K562 (cell line): ENCODE data around the gene CLCN5. TPM values are rescaled to one million over a fixed set of nuclear protein-coding genes. Genes with fewer than 3 reads are reported as not detected.

ENCODE experiments used
- ATAC-seq: fragments of 200-7000 bp; cut with Tn5 transposase; 3 replicates; pipeline ENCODE4 v1.9.1; 2020; ENCODE audit warnings: moderate library complexity
- BruUV-seq: library from RNA; stranded (reverse); fragments of 400-500 nt; replicated peaks from 2 replicates; lab custom pipeline; 2021; lab: Mats Ljungman, UMichigan
- CTCF ChIA-PET: fragments of 300-600 bp; formaldehyde crosslinking; extraction: SDS; loops from one replicate; lab custom pipeline; 2021; ENCODE audit warnings: low intra/inter-chr PET ratio; lab: Yijun Ruan, JAX
- POLR2A ChIA-PET: fragments of 300-600, 350-650 bp; sonication (Branson Sonifier 250); formaldehyde crosslinking; extraction: SDS; loops from one replicate; lab custom pipeline; 2021; ENCODE audit warnings: antibody characterized with exemption, inconsistent platforms; lab: Yijun Ruan, JAX
- DNase-seq, 4 experiments: peaks; one replicate each; pipeline versions ENCODE4 v3.0.0 to v3.0.0-alpha.2; 2011 to 2018; ENCODE audit warnings: low spot score in 3 of 4, mixed read lengths in 3 of 4; ENCODE audit errors: extremely low read depth in 1 of 4
- FAIRE-seq: peaks from 2 replicates; lab custom pipeline; 2011; peaks lifted over from hg19 to GRCh38; lab: Jason Lieb, UNC
- H2AFZ ChIP-seq: 2 replicates; pipeline ENCODE4 v1.6.0; 2011; ENCODE audit warnings: low read depth, low read length, control low read depth, inconsistent platforms
- H3K27ac ChIP-seq: fragments of 200-600 bp; 3 replicates; pipeline ENCODE4 v1.8.0; 2011; ENCODE audit warnings: low read depth, mild to moderate bottlenecking, control low read depth, inconsistent platforms, low read length, moderate library complexity, mixed read lengths; ENCODE audit errors: extremely low read depth
- H3K27me3 ChIP-seq, 2 experiments: fragments of 300-600 bp in 1 of 2; 2 replicates in 1 of 2; 3 replicates in 1 of 2; pipeline versions ENCODE4 v1.6.0 to v1.8.0; 2011; ENCODE audit warnings: inconsistent platforms in 2 of 2, low read length in 2 of 2, mild to moderate bottlenecking in 1 of 2, mixed read lengths in 1 of 2, moderate library complexity in 1 of 2; ENCODE audit not compliant: control insufficient read depth in 2 of 2, insufficient read depth in 2 of 2
- H3K36me3 ChIP-seq: fragments of 300-600 bp; 3 replicates; pipeline ENCODE4 v1.8.0; 2011; ENCODE audit warnings: mild to moderate bottlenecking, low read length, inconsistent platforms; ENCODE audit not compliant: control insufficient read depth, insufficient read depth
- H3K4me1 ChIP-seq, 2 experiments: fragments of 200-600 bp in 1 of 2; replicated peaks in 1 of 2; 2 replicates in 1 of 2; 3 replicates in 1 of 2; pipeline versions ENCODE4 v1.5.1 to v1.8.0; 2011; ENCODE audit warnings: inconsistent platforms in 2 of 2, low read length in 2 of 2, mild to moderate bottlenecking in 1 of 2, mixed read lengths in 1 of 2, moderate library complexity in 1 of 2; ENCODE audit not compliant: control insufficient read depth in 2 of 2, insufficient read depth in 2 of 2
- H3K4me2 ChIP-seq: 2 replicates; pipeline ENCODE4 v1.6.1; 2011; ENCODE audit warnings: low read length, control low read depth, inconsistent platforms, mixed read lengths; ENCODE audit not compliant: insufficient read depth
- H3K4me3 ChIP-seq: fragments of 200-600 bp; sonication (generic), shearing (Covaris generic); 2 replicates; pipeline ENCODE4 v1.5.1; 2016; ENCODE audit warnings: control low read depth, inconsistent platforms
- H3K79me2 ChIP-seq: fragments of 200-600 bp; 3 replicates; pipeline ENCODE4 v1.8.0; 2011; ENCODE audit warnings: low read length, inconsistent platforms; ENCODE audit not compliant: control insufficient read depth, insufficient read depth
- H3K9ac ChIP-seq, 2 experiments: 2 replicates each; pipeline versions ENCODE4 v1.6.0 to v1.6.1; 2011; ENCODE audit warnings: low read depth in 2 of 2, low read length in 2 of 2, control low read depth in 1 of 2, inconsistent platforms in 1 of 2, mild to moderate bottlenecking in 1 of 2, mixed read lengths in 1 of 2; ENCODE audit not compliant: insufficient read depth in 1 of 2
- H3K9me1 ChIP-seq: one replicate; pipeline ENCODE4 v1.6.0; 2011; ENCODE audit warnings: inconsistent platforms, mild to moderate bottlenecking, low read length, moderate library complexity; ENCODE audit not compliant: control insufficient read depth, insufficient read depth
- H3K9me3 ChIP-seq: replicated peaks from 2 replicates; pipeline ENCODE4 v1.5.1; 2011; ENCODE audit warnings: low read depth, low read length, inconsistent platforms; ENCODE audit not compliant: control insufficient read depth, insufficient read depth
- H4K20me1 ChIP-seq: replicated peaks from 2 replicates; pipeline ENCODE4 v1.6.1; 2011; ENCODE audit warnings: low read length, inconsistent platforms, mixed read lengths; ENCODE audit not compliant: control insufficient read depth, insufficient read depth
- HDAC1 ChIP-seq, 2 experiments: fragments of 450-650 bp; IDR thresholded peaks; 2 replicates each; pipeline ENCODE4 v1.6.1; 2016 to 2017; ENCODE audit warnings: inconsistent platforms in 1 of 2, mild to moderate bottlenecking in 1 of 2, moderate library complexity in 1 of 2
- MAFK ChIP-seq: IDR thresholded peaks from 2 replicates; pipeline ENCODE4 v1.6.1; 2011; ENCODE audit warnings: low read length, improper control_type of control experiment
- NFXL1 ChIP-seq: fragments of 450-650 bp; formaldehyde crosslinking; IDR thresholded peaks from 2 replicates; pipeline ENCODE4 v1.4.0; 2021; ENCODE audit warnings: mild to moderate bottlenecking
- RBFOX2 ChIP-seq: fragments of 200-400 bp; formaldehyde crosslinking; IDR thresholded peaks from 2 replicates; pipeline ENCODE4 v1.6.1; 2017; ENCODE audit warnings: low read depth, mild to moderate bottlenecking, low read length, moderate library complexity
- TOE1 ChIP-seq, 2 experiments: fragments of 450-650 bp in 1 of 2; sonication (generic) in 1 of 2; formaldehyde crosslinking in 1 of 2; IDR thresholded peaks; 2 replicates each; pipeline versions ENCODE4 v1.7.1 to v1.8.0; 2016 to 2022; ENCODE audit warnings: borderline replicate concordance in 2 of 2, mild to moderate bottlenecking in 2 of 2, antibody characterized with exemption in 1 of 2, inconsistent platforms in 1 of 2, low read depth in 1 of 2, missing genetic modification reagents in 1 of 2, moderate library complexity in 1 of 2
- ZNF507 ChIP-seq: conservative IDR thresholded peaks from 2 replicates; pipeline ENCODE4 v1.6.1; 2017; ENCODE audit warnings: missing genetic modification characterization, missing compliant biosample characterization
- WGBS: fragments of 100-300 bp; shearing (Covaris generic); methylation state at CpG from one replicate; pipeline ENCODE4 v1.1.6; 2016; ENCODE audit warnings: low coverage, mixed read lengths; ENCODE audit not compliant: insufficient coverage; ENCODE audit errors: missing lambda C conversion rate; 5-methylcytosine and 5-hydroxymethylcytosine counted together
- in situ Hi-C: fragments of 300-500 bp; cut with MboI; formaldehyde crosslinking; loops from 4 replicates; pipeline ENCODE4 v1.15.0; 2018; ENCODE audit warnings: inconsistent platforms, mixed read lengths
- intact Hi-C: fragments of 100-400 bp; cut with micrococcal nuclease; formaldehyde crosslinking; loops from 2 replicates; pipeline ENCODE4 v1.14.2; 2022
- polyA plus RNA-seq, 8 experiments: library from polyadenylated mRNA; depleted of rRNA in 4 of 8; stranded (reverse) in 5 of 8; unstranded in 3 of 8; fragments of >200 nt; fragmentation: Nextera tagmentation in 2 of 8; fragmentation: Illumina TruSeq in 1 of 8; extraction: Ambion mirVana in 2 of 8; extraction: Trizol in 1 of 8; gene quantifications; 2 replicates each; pipeline versions ENCODE4 v1.2.1 to v1.2.3, GENCODE V29; 2011 to 2014; ENCODE audit warnings: inconsistent platforms in 1 of 8, missing spikeins in 1 of 8
- total RNA-seq, 7 experiments: library from RNA; depleted of rRNA in 6 of 7; stranded (reverse); fragments of >200 nt in 6 of 7; fragmentation: Illumina TruSeq in 2 of 7; extraction: Trizol in 2 of 7; gene quantifications; 2 replicates each; pipeline versions ENCODE4 v1.2.1 to v1.2.3, GENCODE V29; 2011 to 2021; ENCODE audit warnings: low replicate concordance in 1 of 7
- TF ChIP-seq, protein P1 (sequence below): IDR thresholded peaks from 2 replicates; pipeline ENCODE4 v1.6.1; 2014; ENCODE audit warnings: antibody characterized with exemption
- TF ChIP-seq, protein P2 (sequence below), 2 experiments: fragments of 200-800 bp in 1 of 2; sonication (Bioruptor generic) in 1 of 2; sonication (generic) in 1 of 2; formaldehyde crosslinking in 1 of 2; IDR thresholded peaks in 1 of 2; conservative IDR thresholded peaks in 1 of 2; 2 replicates each; pipeline versions ENCODE4 v1.5.0 to v1.6.1; 2016 to 2020; ENCODE audit warnings: missing compliant biosample characterization in 1 of 2, missing genetic modification characterization in 1 of 2, missing genetic modification reagents in 1 of 2
- TF ChIP-seq, protein P3 (sequence below): fragments of 450-650 bp; IDR thresholded peaks from 2 replicates; pipeline ENCODE4 v1.6.1; 2016; ENCODE audit warnings: low read depth

CLCN5 gene
- total and polyA plus RNA-seq, 9 of the 15 experiments (the other 6 are each of a cell fraction or from before 2014, with no cell fraction given) = 0.94 to 11.8 (median 7.1) TPM

DNA sequence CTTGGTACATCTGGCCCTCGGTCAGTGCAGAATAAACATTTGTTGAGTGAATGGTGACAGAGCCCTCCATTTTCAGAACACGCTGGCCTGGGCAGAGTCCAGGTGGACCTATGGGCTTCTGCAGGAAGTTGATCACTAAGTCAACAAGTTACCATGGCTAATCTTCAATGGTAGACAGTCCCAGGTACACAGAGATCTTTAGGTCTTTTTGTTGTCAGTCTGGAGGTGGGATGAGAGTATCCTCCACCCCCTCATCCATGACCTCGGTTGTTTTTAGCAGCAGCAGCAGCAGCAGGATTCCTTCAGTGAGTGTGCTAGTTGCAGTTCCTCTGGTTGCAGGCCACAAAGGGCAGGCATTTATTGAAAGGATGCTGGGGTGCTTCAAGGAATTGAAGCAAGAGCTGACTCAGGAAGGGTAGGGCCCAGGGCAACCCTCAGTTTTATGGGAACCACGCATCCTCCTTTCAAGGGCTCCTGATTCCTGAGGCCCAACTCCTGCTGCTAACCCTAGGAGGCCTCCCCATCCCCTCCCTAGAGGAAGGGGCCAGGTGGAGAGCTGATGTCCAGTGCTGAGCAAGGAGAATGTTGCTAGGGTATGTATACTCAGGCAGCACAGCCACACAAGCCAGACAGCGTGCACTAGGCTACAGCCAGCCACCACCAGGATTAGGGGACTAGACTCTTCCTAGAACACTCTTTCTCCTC is 44.8 kb upstream of the CLCN5 start:
- ATAC-seq (no peak), DNase-seq (no peak), FAIRE-seq (no peak)
- BruUV-seq = no TSS peak
- in situ Hi-C loops = no loop called here
- no peaks in the 10 kb centered on the region for H3K9me3 ChIP-seq
- CTCF ChIA-PET = interaction anchor here (1.0 to 1.6 kb wide), 3 partner anchors 9 to 37 kb away, joined by 4 to 10 read pairs (median 8); no protein-coding TSS in a partner anchor
- peaks cover 15% of the 10 kb centered on the region; the same call in 2 of the 3 replicates for H3K79me2 ChIP-seq
- intact Hi-C loops = no loop called here
- H4K20me1 ChIP-seq = no peaks in the 10 kb centered on the region
- POLR2A ChIA-PET = interaction anchor here (1.0 kb wide), 1 partner anchor 11 kb away, joined by 3 read pairs; no protein-coding TSS in a partner anchor
- H3K4me1 ChIP-seq = peaks cover 0 to 21% of the 10 kb centered on the region in 2 experiments; a peak in 3 of 5 replicates
- no peak overlapping the region for H3K4me2 ChIP-seq
- H3K27me3 ChIP-seq = peaks cover 0 to 7% of the 10 kb centered on the region in 2 experiments; a peak in 1 of 5 replicates
- H2AFZ ChIP-seq = no peak overlapping the region
- H3K4me3 ChIP-seq = no peak overlapping the region
- no peaks in the 10 kb centered on the region for H3K9me1 ChIP-seq
- WGBS = 33% methylated on average over 5 of the region's 5 CpGs
- H3K9ac ChIP-seq = no peak overlapping the region; a peak in 1 of 4 replicates
- H3K27ac ChIP-seq = no peak overlapping the region
- no peaks in the 10 kb centered on the region for H3K36me3 ChIP-seq
- TF ChIP-seq NFXL1 (CRISPR knock-in tag) = no peak
- TF ChIP-seq RBFOX2 = no peak
- no peak for TF ChIP-seq ZNF507 (tag)
- no peak for TF ChIP-seq TOE1 (IDR thresholded peaks at IDR 0.05; ENCODE audit: borderline replicate concordance)
- no peak for TF ChIP-seq TOE1 (CRISPR knock-in tag; IDR thresholded peaks at IDR 0.05; ENCODE audit: borderline replicate concordance, low read depth)
- no peak for TF ChIP-seq MAFK
- TF ChIP-seq HDAC1 (IDR thresholded peaks at IDR 0.05) = no peak
- TF ChIP-seq, protein P1, sequence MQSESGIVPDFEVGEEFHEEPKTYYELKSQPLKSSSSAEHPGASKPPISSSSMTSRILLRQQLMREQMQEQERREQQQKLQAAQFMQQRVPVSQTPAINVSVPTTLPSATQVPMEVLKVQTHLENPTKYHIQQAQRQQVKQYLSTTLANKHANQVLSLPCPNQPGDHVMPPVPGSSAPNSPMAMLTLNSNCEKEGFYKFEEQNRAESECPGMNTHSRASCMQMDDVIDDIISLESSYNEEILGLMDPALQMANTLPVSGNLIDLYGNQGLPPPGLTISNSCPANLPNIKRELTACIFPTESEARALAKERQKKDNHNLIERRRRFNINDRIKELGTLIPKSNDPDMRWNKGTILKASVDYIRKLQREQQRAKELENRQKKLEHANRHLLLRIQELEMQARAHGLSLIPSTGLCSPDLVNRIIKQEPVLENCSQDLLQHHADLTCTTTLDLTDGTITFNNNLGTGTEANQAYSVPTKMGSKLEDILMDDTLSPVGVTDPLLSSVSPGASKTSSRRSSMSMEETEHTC = no peak
- TF ChIP-seq, protein P2, sequence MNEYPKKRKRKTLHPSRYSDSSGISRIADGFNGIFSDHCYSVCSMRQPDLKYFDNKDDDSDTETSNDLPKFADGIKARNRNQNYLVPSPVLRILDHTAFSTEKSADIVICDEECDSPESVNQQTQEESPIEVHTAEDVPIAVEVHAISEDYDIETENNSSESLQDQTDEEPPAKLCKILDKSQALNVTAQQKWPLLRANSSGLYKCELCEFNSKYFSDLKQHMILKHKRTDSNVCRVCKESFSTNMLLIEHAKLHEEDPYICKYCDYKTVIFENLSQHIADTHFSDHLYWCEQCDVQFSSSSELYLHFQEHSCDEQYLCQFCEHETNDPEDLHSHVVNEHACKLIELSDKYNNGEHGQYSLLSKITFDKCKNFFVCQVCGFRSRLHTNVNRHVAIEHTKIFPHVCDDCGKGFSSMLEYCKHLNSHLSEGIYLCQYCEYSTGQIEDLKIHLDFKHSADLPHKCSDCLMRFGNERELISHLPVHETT (CRISPR knock-in tag; conservative IDR thresholded peaks at IDR 0.05 in 1 of 2, IDR thresholded peaks at IDR 0.05 in 1 of 2) = no peak
- TF ChIP-seq, protein P3, sequence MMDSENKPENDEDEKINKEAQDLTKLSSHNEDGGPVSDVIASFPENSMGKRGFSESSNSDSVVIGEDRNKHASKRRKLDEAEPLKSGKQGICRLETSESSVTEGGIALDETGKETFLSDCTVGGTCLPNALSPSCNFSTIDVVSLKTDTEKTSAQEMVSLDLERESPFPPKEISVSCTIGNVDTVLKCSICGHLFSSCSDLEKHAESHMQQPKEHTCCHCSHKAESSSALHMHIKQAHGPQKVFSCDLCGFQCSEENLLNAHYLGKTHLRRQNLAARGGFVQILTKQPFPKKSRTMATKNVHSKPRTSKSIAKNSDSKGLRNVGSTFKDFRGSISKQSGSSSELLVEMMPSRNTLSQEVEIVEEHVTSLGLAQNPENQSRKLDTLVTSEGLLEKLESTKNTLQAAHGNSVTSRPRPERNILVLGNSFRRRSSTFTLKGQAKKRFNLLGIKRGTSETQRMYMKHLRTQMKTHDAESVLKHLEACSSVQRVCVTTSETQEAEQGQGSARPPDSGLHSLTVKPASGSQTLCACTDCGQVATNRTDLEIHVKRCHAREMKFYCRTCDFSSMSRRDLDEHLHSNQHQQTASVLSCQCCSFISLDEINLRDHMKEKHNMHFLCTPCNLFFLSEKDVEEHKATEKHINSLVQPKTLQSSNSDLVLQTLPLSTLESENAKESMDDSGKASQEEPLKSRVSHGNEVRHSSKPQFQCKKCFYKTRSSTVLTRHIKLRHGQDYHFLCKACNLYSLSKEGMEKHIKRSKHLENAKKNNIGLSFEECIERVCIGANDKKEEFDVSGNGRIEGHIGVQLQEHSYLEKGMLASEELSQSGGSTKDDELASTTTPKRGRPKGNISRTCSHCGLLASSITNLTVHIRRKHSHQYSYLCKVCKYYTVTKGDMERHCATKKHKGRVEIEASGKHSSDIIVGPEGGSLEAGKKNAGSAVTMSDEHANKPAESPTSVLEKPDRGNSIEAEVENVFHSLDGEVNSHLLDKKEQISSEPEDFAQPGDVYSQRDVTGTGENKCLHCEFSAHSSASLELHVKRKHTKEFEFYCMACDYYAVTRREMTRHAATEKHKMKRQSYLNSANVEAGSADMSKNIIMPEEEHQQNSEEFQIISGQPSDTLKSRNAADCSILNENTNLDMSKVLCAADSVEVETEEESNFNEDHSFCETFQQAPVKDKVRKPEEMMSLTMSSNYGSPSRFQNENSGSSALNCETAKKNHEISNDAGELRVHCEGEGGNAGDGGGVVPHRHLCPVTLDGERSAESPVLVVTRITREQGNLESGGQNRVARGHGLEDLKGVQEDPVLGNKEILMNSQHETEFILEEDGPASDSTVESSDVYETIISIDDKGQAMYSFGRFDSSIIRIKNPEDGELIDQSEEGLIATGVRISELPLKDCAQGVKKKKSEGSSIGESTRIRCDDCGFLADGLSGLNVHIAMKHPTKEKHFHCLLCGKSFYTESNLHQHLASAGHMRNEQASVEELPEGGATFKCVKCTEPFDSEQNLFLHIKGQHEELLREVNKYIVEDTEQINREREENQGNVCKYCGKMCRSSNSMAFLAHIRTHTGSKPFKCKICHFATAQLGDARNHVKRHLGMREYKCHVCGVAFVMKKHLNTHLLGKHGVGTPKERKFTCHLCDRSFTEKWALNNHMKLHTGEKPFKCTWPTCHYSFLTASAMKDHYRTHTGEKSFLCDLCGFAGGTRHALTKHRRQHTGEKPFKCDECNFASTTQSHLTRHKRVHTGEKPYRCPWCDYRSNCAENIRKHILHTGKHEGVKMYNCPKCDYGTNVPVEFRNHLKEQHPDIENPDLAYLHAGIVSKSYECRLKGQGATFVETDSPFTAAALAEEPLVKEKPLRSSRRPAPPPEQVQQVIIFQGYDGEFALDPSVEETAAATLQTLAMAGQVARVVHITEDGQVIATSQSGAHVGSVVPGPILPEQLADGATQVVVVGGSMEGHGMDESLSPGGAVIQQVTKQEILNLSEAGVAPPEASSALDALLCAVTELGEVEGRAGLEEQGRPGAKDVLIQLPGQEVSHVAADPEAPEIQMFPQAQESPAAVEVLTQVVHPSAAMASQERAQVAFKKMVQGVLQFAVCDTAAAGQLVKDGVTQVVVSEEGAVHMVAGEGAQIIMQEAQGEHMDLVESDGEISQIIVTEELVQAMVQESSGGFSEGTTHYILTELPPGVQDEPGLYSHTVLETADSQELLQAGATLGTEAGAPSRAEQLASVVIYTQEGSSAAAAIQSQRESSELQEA = no peak
